Gastroesophageal sphincter (tissue), 4 donors: ENCODE measurements around the gene IDUA. TPM values are rescaled to one million over a fixed set of nuclear protein-coding genes. Genes with fewer than 3 reads are reported as not detected.

Experiments used
- ATAC-seq: fragments of 150-250 bp; one replicate; pipeline ENCODE4 v1.9.1; 2016; ENCODE audit warnings: mild to moderate bottlenecking, moderate library complexity
- H3K27ac ChIP-seq, 4 donors: fragments of 200-600 bp; sonication (generic) in 3 of 4; 1 replicate in 3 of 4; 2 replicates in 1 of 4; pipeline ENCODE4 v1.5.1; 2016 to 2019
- H3K27me3 ChIP-seq: fragments of 200-600 bp; sonication (generic); one replicate; pipeline ENCODE4 v1.5.1; 2019
- H3K36me3 ChIP-seq, 2 donors: fragments of 200-600 bp; sonication (generic); one replicate each; pipeline ENCODE4 v1.5.1; 2019; ENCODE audit warnings: control low read depth in 1 of 2
- H3K4me1 ChIP-seq, 3 donors: fragments of 200-600 bp; sonication (generic); 1 replicate in 2 of 3; 2 replicates in 1 of 3; pipeline ENCODE4 v1.5.1; 2016 to 2019; ENCODE audit warnings: control low read depth in 2 of 3
- H3K4me3 ChIP-seq, 2 donors: fragments of 200-600 bp; sonication (generic); one replicate each; pipeline ENCODE4 v1.5.1; 2019; ENCODE audit warnings: mild to moderate bottlenecking in 1 of 2, moderate library complexity in 1 of 2
- H3K9me3 ChIP-seq, 3 donors: fragments of 200-600 bp; sonication (generic); one replicate each; pipeline ENCODE4 v1.5.1; 2017 to 2019; ENCODE audit warnings: control low read depth in 2 of 3
- EP300 ChIP-seq: sonication (generic); formaldehyde crosslinking; IDR thresholded peaks from one replicate; pipeline ENCODE4 v1.6.1; 2017; ENCODE audit warnings: antibody characterized with exemption, mild to moderate bottlenecking
- POLR2A ChIP-seq, 2 donors: fragments of 450-650 bp; IDR thresholded peaks; one replicate each; pipeline ENCODE4 v1.6.1; 2017; ENCODE audit warnings: antibody characterized with exemption in 2 of 2, mild to moderate bottlenecking in 2 of 2, moderate library complexity in 1 of 2
- POLR2AphosphoS5 ChIP-seq: sonication (generic); formaldehyde crosslinking; IDR thresholded peaks from one replicate; pipeline ENCODE4 v1.6.1; 2017; ENCODE audit warnings: antibody characterized with exemption
- WGBS, 2 donors: methylation state at CpG; one replicate each; pipeline ENCODE4 v1.1.5; 2018; ENCODE audit warnings: low coverage in 1 of 2; 5-methylcytosine and 5-hydroxymethylcytosine counted together
- total RNA-seq, 4 donors: library from RNA; depleted of rRNA; stranded (reverse); fragments of >200 nt; gene quantifications; one replicate each; pipeline ENCODE4 v1.1.0, GENCODE V29; 2016
- TF ChIP-seq, protein P1 (sequence below), 4 experiments: fragments of 200-600 bp in 2 of 4; fragments of 450-650 bp in 2 of 4; sonication (generic) in 1 of 4; IDR thresholded peaks; one replicate each; pipeline ENCODE4 v1.5.1; 2017 to 2019; ENCODE audit warnings: antibody characterized with exemption in 4 of 4, mild to moderate bottlenecking in 2 of 4, moderate library complexity in 2 of 4

The IDUA gene
- total RNA-seq, 4 donors from 2014 or later = 4.6 to 15.1 (median 12.2) TPM

DNA sequence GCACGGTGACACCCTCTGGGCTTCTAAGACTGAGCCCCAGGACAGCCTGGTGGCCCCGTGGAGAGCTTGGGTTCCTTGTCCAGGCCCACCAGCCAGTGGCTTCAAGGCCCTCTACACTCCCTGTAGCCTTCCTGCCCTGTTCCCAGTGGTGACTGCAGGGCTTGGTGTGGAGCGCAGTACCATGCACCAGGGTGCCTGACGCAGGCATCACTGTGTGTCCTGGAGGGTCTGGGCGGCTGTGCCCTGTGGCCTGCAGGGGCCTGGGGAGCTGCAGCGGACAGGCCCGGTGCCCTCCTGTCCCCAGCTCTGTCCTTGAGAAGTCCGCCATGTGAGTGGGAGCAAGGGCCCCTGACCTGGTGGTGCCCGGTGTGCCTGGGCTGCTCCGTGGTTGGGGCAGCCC lies 28.9 kb downstream of the IDUA start:
- H3K27ac ChIP-seq = no peak overlapping the region
- WGBS, 2 donors = no CpG with 5 or more reads among the region's 10 CpGs
- H3K4me1 ChIP-seq = peaks cover 0 to 57% (median 9%) of the 10 kb centered on the region in 3 donors
- H3K4me3 ChIP-seq = no peak overlapping the region
- ATAC-seq = no peak
- TF ChIP-seq EP300 = no peak
- TF ChIP-seq, protein P1, sequence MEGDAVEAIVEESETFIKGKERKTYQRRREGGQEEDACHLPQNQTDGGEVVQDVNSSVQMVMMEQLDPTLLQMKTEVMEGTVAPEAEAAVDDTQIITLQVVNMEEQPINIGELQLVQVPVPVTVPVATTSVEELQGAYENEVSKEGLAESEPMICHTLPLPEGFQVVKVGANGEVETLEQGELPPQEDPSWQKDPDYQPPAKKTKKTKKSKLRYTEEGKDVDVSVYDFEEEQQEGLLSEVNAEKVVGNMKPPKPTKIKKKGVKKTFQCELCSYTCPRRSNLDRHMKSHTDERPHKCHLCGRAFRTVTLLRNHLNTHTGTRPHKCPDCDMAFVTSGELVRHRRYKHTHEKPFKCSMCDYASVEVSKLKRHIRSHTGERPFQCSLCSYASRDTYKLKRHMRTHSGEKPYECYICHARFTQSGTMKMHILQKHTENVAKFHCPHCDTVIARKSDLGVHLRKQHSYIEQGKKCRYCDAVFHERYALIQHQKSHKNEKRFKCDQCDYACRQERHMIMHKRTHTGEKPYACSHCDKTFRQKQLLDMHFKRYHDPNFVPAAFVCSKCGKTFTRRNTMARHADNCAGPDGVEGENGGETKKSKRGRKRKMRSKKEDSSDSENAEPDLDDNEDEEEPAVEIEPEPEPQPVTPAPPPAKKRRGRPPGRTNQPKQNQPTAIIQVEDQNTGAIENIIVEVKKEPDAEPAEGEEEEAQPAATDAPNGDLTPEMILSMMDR (IDR thresholded peaks at IDR 0.05) = no peak
- TF ChIP-seq POLR2AphosphoS5 = no peak
- no peaks in the 10 kb centered on the region for H3K36me3 ChIP-seq
- H3K27me3 ChIP-seq = no peaks in the 10 kb centered on the region
- H3K9me3 ChIP-seq = no peaks in the 10 kb centered on the region

DNA sequence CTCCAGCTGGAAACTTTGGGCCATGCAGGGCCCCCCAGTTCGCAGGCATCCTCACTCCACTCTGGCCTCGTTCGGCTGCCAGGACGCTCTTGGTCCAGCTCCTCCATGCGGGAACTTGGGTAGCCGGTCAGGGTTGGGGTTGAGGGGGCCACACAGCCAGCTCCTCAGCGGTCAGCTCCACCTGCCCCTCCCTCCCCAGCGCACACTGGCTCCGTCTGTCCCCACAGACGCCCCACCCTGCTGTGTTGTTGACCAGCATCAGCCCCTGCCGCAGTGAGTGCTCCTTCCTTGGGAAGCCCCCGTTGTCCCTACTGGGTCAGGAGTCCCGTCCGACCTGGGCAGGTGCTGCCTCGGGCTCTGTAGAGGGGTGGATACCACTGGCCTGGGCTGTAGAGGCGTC lies 30.4 kb downstream of the IDUA start:
- Histone ChIP-seq H3K4me3 (no peak overlapping the region), H3K9me3 (no peaks in the 10 kb centered on the region), H3K27ac (no peak overlapping the region), H3K36me3 (no peaks in the 10 kb centered on the region), H3K27me3 (no peaks in the 10 kb centered on the region), H3K4me1 (peaks cover 0 to 50% (median 5%) of the 10 kb centered on the region in 3 donors)
- ATAC-seq = no peak
- WGBS, 2 donors = 60% methylated on average over 1 of the region's 16 CpGs; no CpG with 5 or more reads in 1 of the 2 donors
- TF ChIP-seq EP300 (no peak), POLR2AphosphoS5 (no peak), POLR2A (IDR thresholded peaks at IDR 0.05) (no peak)
- TF ChIP-seq, protein P1 (IDR thresholded peaks at IDR 0.05) = no peak

DNA sequence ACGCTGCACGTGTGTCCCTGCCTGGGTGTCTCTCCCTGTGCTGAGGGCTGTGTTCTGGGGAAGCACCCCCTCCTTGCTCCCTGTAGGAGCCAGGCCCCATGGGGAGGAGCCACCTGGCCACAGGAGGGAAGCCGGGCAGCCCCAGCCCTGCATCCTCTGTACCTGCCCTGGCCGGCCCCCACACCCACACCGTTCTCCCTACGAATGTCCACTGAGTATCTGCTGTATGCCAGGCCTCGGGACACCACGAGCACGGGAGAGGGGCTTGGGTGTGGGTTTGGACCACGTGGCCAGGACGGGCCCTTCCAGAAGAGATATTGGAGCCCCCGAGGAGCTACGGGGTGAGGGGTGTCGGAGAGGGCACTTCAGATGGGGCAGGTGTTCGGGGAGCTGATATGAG lies 30.9 kb downstream of the IDUA start:
- peaks cover 0 to 45% (median under 1%) of the 10 kb centered on the region in 3 donors for H3K4me1 ChIP-seq
- no peaks in the 10 kb centered on the region for H3K9me3 ChIP-seq
- no peaks in the 10 kb centered on the region for H3K36me3 ChIP-seq
- no peak overlapping the region for H3K27ac ChIP-seq
- H3K27me3 ChIP-seq = no peaks in the 10 kb centered on the region
- WGBS, 2 donors = no CpG with 5 or more reads among the region's 15 CpGs
- H3K4me3 ChIP-seq = no peak overlapping the region
- no peak for ATAC-seq
- TF ChIP-seq POLR2A (IDR thresholded peaks at IDR 0.05) (no peak), POLR2AphosphoS5 (no peak), EP300 (no peak)
- TF ChIP-seq, protein P1 (IDR thresholded peaks at IDR 0.05) = no peak

DNA sequence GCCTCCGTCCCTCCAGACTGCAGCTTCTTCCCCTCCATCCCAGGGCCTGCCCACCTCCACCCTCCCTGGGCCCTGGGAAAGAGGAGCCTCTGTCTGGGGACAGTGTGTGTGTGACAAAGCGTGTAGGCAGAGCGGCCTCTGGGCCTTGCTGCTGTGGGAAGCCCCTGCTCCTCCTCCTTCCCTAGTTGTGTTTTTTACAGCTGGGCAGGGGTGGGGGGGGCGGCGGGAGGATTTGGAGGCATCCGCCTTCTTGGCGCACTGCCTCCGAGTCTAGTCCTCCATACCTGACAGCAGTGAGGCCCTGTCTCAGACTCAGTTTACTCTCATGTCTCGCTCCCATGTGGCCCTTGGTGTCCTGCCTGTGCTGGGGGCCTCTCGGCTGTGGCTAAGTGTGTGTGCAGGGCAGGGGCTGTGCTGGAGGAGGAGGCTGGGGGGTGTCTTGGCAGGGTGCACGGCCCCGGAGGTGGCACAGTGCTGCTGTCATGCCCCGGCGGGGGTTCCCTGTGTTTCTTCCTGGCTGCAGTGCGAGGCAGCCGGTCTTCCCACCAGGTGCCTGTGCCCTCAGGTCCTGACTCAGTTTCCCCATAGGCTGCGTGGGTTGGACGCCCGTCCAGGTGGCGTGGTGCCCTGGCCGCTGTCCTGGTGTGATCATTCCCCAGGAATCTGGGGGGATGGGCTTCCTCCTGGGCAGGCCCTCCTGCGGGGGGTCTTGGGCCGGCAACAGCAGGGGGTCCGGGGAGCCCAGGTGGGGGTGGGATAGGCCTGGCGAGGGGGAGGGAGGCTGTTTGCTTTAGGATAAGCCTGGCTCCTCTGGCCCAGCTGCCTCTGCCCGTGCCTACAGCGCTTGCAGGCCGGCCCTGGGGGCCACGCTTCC lies 31.5 kb downstream of the IDUA start:
- no peaks in the 10 kb centered on the region for H3K9me3 ChIP-seq
- peaks cover 0 to under 1% of the 10 kb centered on the region in 2 donors for H3K36me3 ChIP-seq
- no peak for ATAC-seq
- peaks cover 0 to 39% (median 0%) of the 10 kb centered on the region in 3 donors for H3K4me1 ChIP-seq
- no peaks in the 10 kb centered on the region for H3K27me3 ChIP-seq
- no peak for TF ChIP-seq EP300
- TF ChIP-seq, protein P1 (IDR thresholded peaks at IDR 0.05) = no peak
- TF ChIP-seq POLR2AphosphoS5 = no peak
- TF ChIP-seq POLR2A (IDR thresholded peaks at IDR 0.05) = no peak
- no peak overlapping the region for H3K27ac ChIP-seq
- H3K4me3 ChIP-seq = no peak overlapping the region
- 65% methylated on average over 5 of the region's 29 CpGs; no CpG with 5 or more reads in 1 of the 2 donors for WGBS, 2 donors

DNA sequence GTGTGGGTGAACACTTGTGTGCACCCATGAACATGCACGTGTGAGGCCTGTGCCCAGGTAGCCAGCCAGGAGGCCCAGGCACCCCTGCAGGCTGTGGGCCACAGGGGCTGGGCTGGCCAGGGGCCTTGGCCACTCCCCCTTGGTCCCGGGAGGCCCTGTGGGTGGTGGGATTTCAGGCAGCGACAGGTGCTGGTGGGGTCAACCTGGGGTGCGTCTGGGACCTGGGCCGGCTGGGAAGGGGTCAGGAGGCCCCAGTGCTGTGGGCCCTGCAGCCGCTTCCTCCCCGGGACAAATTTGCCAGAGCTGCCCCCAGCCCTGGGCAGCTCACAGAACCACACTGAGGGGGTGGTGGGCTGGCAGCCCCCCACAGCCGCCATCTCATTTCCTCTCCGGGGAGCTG lies 32.5 kb downstream of the IDUA start:
- H3K36me3 ChIP-seq = peaks cover 0 to 10% of the 10 kb centered on the region in 2 donors
- TF ChIP-seq POLR2AphosphoS5 = no peak
- TF ChIP-seq POLR2A (IDR thresholded peaks at IDR 0.05) = no peak
- no peak for TF ChIP-seq EP300
- TF ChIP-seq, protein P1 (IDR thresholded peaks at IDR 0.05) = no peak
- no CpG with 5 or more reads among the region's 9 CpGs for WGBS, 2 donors
- peaks cover 0 to 32% (median 0%) of the 10 kb centered on the region in 3 donors for H3K4me1 ChIP-seq
- H3K9me3 ChIP-seq = no peaks in the 10 kb centered on the region
- H3K4me3 ChIP-seq = no peak overlapping the region
- no peaks in the 10 kb centered on the region for H3K27me3 ChIP-seq
- no peak overlapping the region for H3K27ac ChIP-seq
- no peak for ATAC-seq
